Iris pigment epithelial cell (primary cell): ENCODE results near the gene AREL1.

Source experiments
- DNase-seq: peaks from one replicate; pipeline ENCODE4 v3.0.0-alpha.2; 2011; ENCODE audit warnings: low read depth

Gene AREL1

DNA sequence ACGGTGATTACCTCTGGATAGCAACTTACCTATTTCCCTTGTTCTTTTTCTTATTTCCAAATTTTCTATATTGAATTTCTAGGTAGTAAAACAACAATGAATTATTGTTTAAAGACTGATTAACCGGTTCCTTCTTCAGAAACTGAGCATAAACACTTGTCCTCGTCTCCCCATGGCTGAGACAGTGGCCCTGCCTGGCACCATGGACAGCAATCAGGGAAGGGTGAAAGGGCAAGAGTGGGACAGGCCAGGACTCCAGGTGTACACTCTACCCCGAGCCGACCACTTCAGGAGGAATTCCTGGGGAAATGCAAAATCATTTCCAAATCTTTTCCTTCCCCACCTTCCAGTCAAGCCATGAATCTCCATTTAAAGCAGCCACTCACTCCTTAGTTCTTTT, 52.0 kb downstream of the AREL1 start:
- no peak for DNase-seq

- DNase-seq, result no peak
Measured at GRCh38 chr14:74660167-74660566, 52.7 kb downstream of the AREL1 start.

DNA sequence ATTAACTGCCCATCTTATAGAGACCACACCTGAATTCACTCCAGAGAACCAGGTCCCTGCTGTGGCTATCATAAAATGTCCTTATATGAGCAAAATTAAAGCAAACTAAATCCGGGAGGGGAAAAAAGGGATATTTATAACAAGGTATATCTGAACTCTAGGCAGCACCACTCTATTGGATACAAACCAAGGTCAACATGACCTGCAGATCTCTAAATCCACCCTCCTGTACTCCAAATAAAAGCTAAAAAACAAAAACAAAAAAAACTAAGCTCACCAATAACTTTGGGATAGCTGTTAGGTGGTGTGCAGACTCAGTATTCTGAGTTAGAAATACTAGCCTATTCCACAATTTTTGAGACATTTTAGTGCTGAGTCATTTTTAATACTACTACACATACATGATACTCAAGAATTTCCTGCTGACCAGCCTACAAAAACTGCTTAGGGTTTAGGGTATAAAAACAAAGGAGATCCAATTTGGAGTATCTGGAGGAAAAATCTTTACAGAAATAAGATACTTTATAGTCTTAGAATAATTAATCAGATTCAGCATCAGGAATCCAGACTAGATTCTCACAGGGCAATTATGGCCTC, 54.2 kb downstream of the AREL1 start:
- DNase-seq, result peak; percentile 76

- no peak for DNase-seq
Measured at GRCh38 chr14:74656964-74657363, 55.9 kb downstream of the AREL1 start.

DNA sequence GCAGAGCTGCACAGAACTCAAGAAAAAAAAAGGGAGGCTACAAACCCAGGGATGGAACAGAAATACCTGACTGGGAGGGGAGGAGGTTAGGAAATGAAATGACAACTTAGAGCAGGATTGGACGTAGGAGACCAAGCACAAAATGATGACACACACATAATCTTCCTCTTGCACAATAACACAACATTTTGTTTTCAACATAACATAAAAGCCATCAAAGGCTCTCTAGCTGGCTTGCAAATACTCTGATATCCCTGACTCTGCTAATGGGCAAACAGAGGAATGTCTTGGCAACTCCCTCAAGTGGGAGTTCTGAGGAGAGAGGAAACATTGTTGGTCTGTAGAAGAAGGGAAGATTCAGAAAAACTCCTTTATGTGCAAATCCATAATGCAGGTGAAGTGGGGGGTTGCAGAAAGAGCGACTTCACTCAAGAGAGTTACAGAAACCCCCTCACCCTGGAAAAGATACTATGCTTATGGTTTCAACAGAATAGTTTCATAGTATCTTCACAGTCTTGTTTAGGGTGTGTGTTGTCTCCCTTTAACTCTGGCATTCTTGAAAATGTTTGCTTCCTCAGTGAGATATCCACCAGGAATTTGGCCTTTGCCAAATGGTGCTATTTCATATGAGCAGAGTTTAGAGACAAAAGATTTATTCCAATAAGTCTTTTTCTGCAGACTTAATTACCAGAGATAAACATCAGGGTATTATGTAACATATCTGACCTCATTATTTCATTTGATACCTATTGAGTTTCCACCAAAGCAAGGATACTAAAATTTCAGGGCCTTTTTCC, 57.1 kb downstream of the AREL1 start:
- DNase-seq, result peak; percentile 88

DNA sequence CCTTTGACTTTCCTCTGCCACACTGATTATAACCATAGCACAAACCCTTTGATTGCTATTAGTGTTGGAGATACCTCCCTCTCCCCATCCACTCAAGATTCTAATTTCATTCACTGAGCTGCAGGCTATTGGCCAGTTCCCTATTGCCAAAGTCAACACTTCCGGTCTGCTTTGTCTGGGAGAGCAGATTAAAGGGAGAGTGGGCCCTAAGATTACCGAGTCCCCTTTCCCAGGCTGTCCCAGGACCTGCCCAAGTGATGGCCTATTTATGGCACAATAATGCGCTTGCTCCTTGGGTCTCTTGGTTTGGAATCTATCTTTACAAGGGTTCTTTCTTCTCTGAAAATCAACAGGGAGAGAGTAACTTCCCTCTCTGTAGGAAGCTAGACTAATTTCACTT, 57.9 kb downstream of the AREL1 start:
- DNase-seq, result no peak

DNA sequence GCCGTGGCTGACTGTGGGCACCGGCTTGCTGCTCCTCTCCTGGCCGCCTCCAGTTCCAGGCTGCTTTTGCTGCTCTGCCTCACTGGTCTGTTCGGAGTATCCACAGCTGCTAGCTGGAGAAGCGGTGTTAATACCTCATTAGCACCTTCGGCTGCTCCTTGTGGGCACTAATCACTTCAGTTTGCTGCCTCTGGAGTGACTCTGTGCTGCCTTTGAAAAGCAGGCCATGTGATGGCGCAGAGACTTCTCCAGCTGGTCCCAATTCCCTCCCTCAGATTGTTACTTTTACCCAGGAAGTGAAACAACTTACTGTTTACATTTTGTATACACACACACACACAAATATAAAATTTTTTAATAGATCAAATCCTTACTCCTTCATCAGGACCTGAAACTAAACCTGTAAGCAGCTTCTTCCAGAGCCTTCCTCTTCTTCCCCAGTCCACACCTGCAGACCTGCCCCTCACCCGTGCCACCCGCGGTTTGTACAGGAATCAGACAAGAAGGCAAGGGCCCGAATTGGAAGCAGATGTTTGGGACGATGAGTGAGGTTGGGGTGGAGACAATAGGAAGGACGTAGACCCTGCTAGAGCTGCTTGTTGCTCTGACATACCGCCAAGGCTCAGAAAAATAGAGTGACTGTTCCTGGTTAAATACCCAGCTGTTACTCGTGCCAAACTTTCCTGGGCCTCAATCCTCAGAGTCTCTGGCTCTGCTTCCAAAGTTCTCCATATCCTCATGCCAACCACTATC, 59.3 kb downstream of the AREL1 start:
- no peak for DNase-seq

- no peak for DNase-seq
Measured at GRCh38 chr14:74652541-74652940, 60.3 kb downstream of the AREL1 start.

GRCh38 chr14:74650927-74651686, 61.8 kb downstream of the AREL1 start:
- DNase-seq, result no peak

DNA sequence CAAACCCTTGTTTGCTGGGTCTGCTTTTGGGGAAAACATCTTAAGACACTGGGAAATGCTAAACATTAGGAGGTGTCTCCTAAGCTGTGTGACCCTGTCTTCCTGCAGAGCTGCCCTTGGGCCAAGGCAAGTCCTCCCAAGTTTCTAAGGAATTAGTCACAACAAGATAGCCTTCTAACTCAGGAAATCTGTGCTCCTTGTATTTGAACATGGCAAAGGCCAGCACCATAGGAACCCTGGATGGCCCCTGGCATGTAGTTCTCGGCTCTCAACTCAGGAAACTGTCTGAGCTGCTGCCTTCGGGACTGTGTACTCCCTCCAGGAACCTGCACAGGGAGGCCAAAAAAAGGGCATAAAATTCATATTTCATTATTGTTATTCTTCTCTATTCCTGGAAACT, 63.2 kb downstream of the AREL1 start:
- no peak for DNase-seq

- DNase-seq, result no peak
Measured at GRCh38 chr14:74649167-74649566, 63.7 kb downstream of the AREL1 start.

DNA sequence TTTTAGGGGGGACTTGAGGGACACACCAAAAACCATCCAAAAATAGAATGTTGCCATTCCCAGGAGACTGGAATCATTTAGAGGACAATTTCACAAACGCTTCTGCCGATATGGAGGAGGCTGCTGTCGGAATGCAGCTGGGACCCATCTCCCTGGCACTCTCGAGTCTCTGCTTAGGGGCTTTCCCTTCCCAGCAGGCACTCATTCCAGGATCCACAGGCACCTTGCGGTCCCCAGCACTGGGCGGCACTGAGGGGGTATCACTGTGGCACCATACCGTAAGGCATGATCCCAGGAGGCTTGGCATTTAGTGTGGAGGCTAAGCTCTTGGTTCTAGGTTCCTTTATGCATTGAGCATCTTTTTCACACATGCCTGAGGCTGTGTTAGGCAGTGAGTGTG, 64.3 kb downstream of the AREL1 start:
- DNase-seq, result no peak

GRCh38 chr14:74647678-74648461, 65.0 kb downstream of the AREL1 start:
- no peak for DNase-seq

- DNase-seq, result no peak
Measured at GRCh38 chr14:74647061-74647677, 65.7 kb downstream of the AREL1 start.

GRCh38 chr14:74645756-74646470, 67.0 kb downstream of the AREL1 start:
- no peak for DNase-seq

GRCh38 chr14:74645244-74645643, 67.6 kb downstream of the AREL1 start:
- DNase-seq, result no peak

DNA sequence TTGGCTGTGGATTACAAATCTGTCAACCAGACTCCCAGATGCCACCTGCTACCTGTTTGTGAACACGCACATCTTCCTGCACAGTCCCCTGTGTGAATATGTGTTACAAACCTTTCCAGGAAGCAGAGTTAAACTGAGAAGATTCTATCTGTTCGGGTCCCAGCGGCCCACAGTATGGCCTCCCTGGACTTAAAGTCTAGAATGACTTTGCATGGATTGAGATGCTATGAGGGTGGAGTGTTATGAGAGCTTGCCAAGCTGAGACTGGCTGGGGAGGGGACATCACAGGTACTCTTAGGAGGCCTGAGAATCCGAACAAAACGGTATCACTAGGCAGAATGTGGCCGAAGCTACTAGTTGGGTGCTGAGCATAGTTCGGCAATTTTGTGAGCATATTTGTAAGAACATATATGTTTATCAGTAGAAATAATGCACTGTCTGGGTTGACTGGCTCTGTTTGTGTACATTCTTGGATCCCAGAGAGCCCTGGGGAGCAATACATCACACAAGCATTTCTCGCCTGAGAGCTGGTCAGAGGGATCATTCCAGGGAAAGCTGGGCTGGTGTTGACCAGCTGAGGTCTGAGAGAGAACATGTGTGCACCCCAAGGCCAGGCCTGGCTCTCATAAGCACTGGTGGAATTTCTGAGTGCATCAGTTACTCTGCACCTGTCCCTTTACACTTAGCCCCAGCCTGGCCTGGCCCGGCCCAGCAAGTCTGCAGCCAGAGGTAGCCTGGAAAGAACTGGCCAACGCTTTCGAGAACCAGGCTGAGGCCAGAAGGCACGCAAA, 71.1 kb downstream of the AREL1 start:
- no peak for DNase-seq

DNA sequence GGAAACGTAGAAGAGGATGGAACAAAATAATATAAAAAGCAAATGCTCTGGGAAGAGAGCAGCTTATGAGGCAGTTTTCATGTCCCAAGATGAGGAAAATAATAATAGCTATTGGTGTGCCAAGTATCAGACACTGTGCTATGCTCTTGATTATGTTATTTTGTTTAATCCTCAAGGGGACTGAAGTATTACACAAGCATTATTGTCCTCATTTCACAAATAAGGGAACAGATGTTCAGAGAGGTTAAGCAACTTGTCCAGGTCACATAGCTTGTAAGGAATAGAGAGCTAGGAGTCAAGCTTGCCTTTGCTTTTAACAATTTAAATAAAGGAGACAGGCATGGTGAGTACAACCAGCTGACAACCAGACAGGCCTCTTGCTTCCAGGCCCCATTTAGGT, 73.9 kb downstream of the AREL1 start:
- no peak for DNase-seq

DNA sequence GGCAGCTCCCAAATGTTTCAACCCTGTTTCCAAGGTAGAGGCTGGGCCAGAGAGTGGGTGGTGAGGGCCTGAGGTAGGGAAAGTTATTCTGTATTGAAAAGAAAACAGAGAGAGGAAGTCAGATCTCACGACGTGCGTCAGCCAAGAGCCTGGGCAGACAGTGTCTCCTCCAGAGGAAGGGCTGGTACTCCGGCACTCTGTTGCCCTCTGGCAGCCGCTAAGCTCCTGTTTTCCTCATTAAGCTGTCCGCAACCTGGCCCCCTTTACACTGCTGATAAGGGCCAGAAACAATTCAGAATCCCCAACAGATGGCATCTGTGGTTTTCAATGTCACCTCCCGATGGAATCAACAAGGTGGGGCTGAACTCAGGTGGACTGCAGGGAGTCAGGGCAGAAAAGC, 74.8 kb downstream of the AREL1 start:
- DNase-seq, result no peak

DNA sequence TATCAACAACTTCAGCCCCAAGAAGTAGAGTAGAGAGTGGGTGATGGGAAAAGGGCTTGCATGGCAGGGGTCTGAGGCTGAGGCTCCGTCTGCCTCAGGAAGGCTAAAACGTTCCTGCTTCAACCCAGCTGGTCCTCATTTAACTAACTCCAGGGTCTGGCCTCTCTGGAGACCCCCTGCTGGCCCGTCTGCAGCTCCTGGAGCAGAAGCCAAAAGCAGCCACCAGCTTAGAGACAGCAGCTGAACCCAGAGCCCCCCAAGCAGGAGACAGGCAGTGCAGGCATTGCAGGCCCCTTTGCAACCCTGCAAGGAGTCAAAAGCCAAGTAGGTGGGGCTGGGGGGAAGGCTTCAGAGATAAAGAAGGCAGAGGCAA, 75.7 kb downstream of the AREL1 start:
- no peak for DNase-seq
